NT2/D1 (cell line): ENCODE data around the gene MRPS34.

Experiments
- YY1 ChIP-seq: IDR thresholded peaks from 2 replicates; pipeline ENCODE4 v1.6.1; 2011; ENCODE audit not compliant: insufficient read length, insufficient read depth
- ZNF274 ChIP-seq: IDR thresholded peaks from 2 replicates; pipeline ENCODE4 v1.6.1; 2011; ENCODE audit warnings: mild to moderate bottlenecking, low read depth, low read length

- TF ChIP-seq YY1 (no peak), ZNF274 (no peak)
Observed at GRCh38 chr16:1767116-1767994, 5.6 kb downstream of the MRPS34 start.
